ENCODE results near the gene MYMK.
A peak's percentile ranks its signal among the peaks of the same experiment; 100 is the strongest.

Gene MYMK

GRCh38 chr9:133476036-133476931 is 48.5 kb downstream of the MYMK start:
- Histone ChIP-seq H3K27ac (peak overlapping the region in 2 of 11 experiments; percentile 19 to 73; a peak in 1 of 22 replicates), H3K27me3 (no peaks in the 10 kb centered on the region), H3K4me2 (peak overlapping the region in 6 of 11 experiments; percentile 91 to 100 (median 94); a peak in 10 of 22 replicates), H3K4me1 (peaks cover 49 to 75% (median 65%) of the 10 kb centered on the region in 10 experiments), H3K4me3 (peak overlapping the region in 2 of 10 experiments; percentile 63 to 77; a peak in 3 of 20 replicates), H3K36me3 (peaks cover 0 to 60% (median 42%) of the 10 kb centered on the region in 11 experiments; a peak in 20 of 22 replicates), H3K9me3 (replicated peaks in 1 of 11) (no peaks in the 10 kb centered on the region), H4K20me1 (peaks cover 0 to 70% (median 46%) of the 10 kb centered on the region in 11 experiments; a peak in 18 of 22 replicates), H3K9ac (peak overlapping the region in 4 of 11 experiments; percentile 5 to 81 (median 27); a peak in 2 of 22 replicates)
- TF ChIP-seq Cebpa-rat (IDR thresholded peaks at IDR 0.05) = no peak

- H3K4me1 ChIP-seq = peaks cover 49 to 82% (median 65%) of the 10 kb centered on the region in 10 experiments
- peak overlapping the region in 2 of 11 experiments; percentile 18 to 36; a peak in 2 of 22 replicates for H3K9ac ChIP-seq
- H3K27ac ChIP-seq = peak overlapping the region in 1 of 11 experiments; percentile 73; a peak in 2 of 22 replicates
- peaks cover 0 to 63% (median 49%) of the 10 kb centered on the region in 11 experiments; a peak in 20 of 22 replicates for H3K36me3 ChIP-seq
- peak overlapping the region in 7 of 11 experiments; percentile 62 to 98 (median 92); a peak in 9 of 22 replicates for H3K4me2 ChIP-seq
- peak overlapping the region in 1 of 10 experiments; percentile 77; a peak in 1 of 20 replicates for H3K4me3 ChIP-seq
- no peaks in the 10 kb centered on the region for H3K9me3 ChIP-seq (replicated peaks in 1 of 11)
- TF ChIP-seq Cebpa-rat (IDR thresholded peaks at IDR 0.05) = no peak
- H4K20me1 ChIP-seq = peaks cover 0 to 79% (median 49%) of the 10 kb centered on the region in 11 experiments; a peak in 18 of 22 replicates
- no peaks in the 10 kb centered on the region for H3K27me3 ChIP-seq
These were observed 49.3 kb downstream of the MYMK start for GRCh38 chr9:133475292-133476012.

GRCh38 chr9:133474853-133475252 is 49.9 kb downstream of the MYMK start:
- H3K27me3 ChIP-seq = no peaks in the 10 kb centered on the region
- H3K4me3 ChIP-seq = no peak overlapping the region
- H3K4me1 ChIP-seq = peaks cover 48 to 80% (median 63%) of the 10 kb centered on the region in 10 experiments
- H4K20me1 ChIP-seq = peaks cover 0 to 85% (median 49%) of the 10 kb centered on the region in 11 experiments; a peak in 18 of 22 replicates
- H3K9ac ChIP-seq = peak overlapping the region in 1 of 11 experiments; percentile 0; a peak in 3 of 22 replicates
- H3K36me3 ChIP-seq = peaks cover 0 to 67% (median 49%) of the 10 kb centered on the region in 11 experiments; a peak in 20 of 22 replicates
- H3K27ac ChIP-seq = no peak overlapping the region
- peak overlapping the region; percentile 24 to 97 (median 62); a peak in 20 of 22 replicates for H3K4me2 ChIP-seq
- H3K9me3 ChIP-seq (replicated peaks in 1 of 11) = no peaks in the 10 kb centered on the region
- no peak for TF ChIP-seq Cebpa-rat (IDR thresholded peaks at IDR 0.05)

GRCh38 chr9:133474215-133474614 is 50.5 kb downstream of the MYMK start:
- Histone ChIP-seq H4K20me1 (peaks cover 0 to 91% (median 49%) of the 10 kb centered on the region in 11 experiments; a peak in 18 of 22 replicates), H3K4me3 (no peak overlapping the region), H3K4me2 (peak overlapping the region; percentile 30 to 97 (median 62); a peak in 20 of 22 replicates), H3K9me3 (replicated peaks in 1 of 11) (no peaks in the 10 kb centered on the region), H3K27me3 (no peaks in the 10 kb centered on the region), H3K4me1 (peaks cover 41 to 74% (median 56%) of the 10 kb centered on the region in 10 experiments), H3K27ac (0 out of 22 replicates have a peak overlapping the region, but pooled peaks of 2 of the 11 experiments have one; percentile 1 to 15), H3K36me3 (peaks cover 0 to 73% (median 52%) of the 10 kb centered on the region in 11 experiments; a peak in 20 of 22 replicates), H3K9ac (peak overlapping the region in 4 of 11 experiments; percentile 0 to 37 (median 4); a peak in 1 of 22 replicates)
- TF ChIP-seq Cebpa-rat (IDR thresholded peaks at IDR 0.05) = no peak

GRCh38 chr9:133473743-133474142 is 51.0 kb downstream of the MYMK start:
- H3K9me3 ChIP-seq (replicated peaks in 1 of 11) = no peaks in the 10 kb centered on the region
- peak overlapping the region in 2 of 11 experiments; percentile 5 to 37; a peak in 1 of 22 replicates for H3K9ac ChIP-seq
- 0 out of 22 replicates have a peak overlapping the region, but pooled peaks of 2 of the 11 experiments have one; percentile 1 to 15 for H3K27ac ChIP-seq
- H3K27me3 ChIP-seq = no peaks in the 10 kb centered on the region
- TF ChIP-seq Cebpa-rat (IDR thresholded peaks at IDR 0.05) = no peak
- peaks cover 40 to 72% (median 53%) of the 10 kb centered on the region in 10 experiments for H3K4me1 ChIP-seq
- peaks cover 0 to 96% (median 49%) of the 10 kb centered on the region in 11 experiments; a peak in 18 of 22 replicates for H4K20me1 ChIP-seq
- peak overlapping the region; percentile 28 to 97 (median 62); a peak in 19 of 22 replicates for H3K4me2 ChIP-seq
- H3K36me3 ChIP-seq = peaks cover 0 to 76% (median 57%) of the 10 kb centered on the region in 11 experiments; a peak in 20 of 22 replicates
- no peak overlapping the region for H3K4me3 ChIP-seq

- H3K27ac ChIP-seq = no peak overlapping the region
- H3K36me3 ChIP-seq = peaks cover 0 to 85% (median 57%) of the 10 kb centered on the region in 11 experiments; a peak in 20 of 22 replicates
- no peak overlapping the region for H3K4me2 ChIP-seq
- peak overlapping the region in 2 of 11 experiments; percentile 14 to 15; a peak in 2 of 22 replicates for H3K9ac ChIP-seq
- no peak overlapping the region for H3K4me3 ChIP-seq
- H3K4me1 ChIP-seq = peaks cover 31 to 65% (median 44%) of the 10 kb centered on the region in 10 experiments
- H3K27me3 ChIP-seq = no peaks in the 10 kb centered on the region
- no peaks in the 10 kb centered on the region for H3K9me3 ChIP-seq (replicated peaks in 1 of 11)
- H4K20me1 ChIP-seq = peaks cover 0 to 100% (median 41%) of the 10 kb centered on the region in 11 experiments; a peak in 18 of 22 replicates
- no peak for TF ChIP-seq Cebpa-rat (IDR thresholded peaks at IDR 0.05)
These were observed 51.9 kb downstream of the MYMK start for GRCh38 chr9:133472753-133473378.

- Histone ChIP-seq H3K4me1 (peaks cover 25 to 59% (median 38%) of the 10 kb centered on the region in 10 experiments), H3K27ac (no peak overlapping the region), H3K27me3 (no peaks in the 10 kb centered on the region), H3K9ac (no peak overlapping the region), H3K4me3 (no peak overlapping the region), H3K4me2 (no peak overlapping the region), H4K20me1 (peaks cover 0 to 100% (median 35%) of the 10 kb centered on the region in 11 experiments; a peak in 18 of 22 replicates), H3K36me3 (peaks cover 0 to 85% (median 57%) of the 10 kb centered on the region in 11 experiments; a peak in 20 of 22 replicates), H3K9me3 (replicated peaks in 1 of 11) (no peaks in the 10 kb centered on the region)
- no peak for TF ChIP-seq Cebpa-rat (IDR thresholded peaks at IDR 0.05)
These were observed 52.5 kb downstream of the MYMK start for GRCh38 chr9:133472277-133472645.

Measured in BLaER1 treated with 17β-estradiol and CSF1 and Interleukin-3, amounts not matched to agents 10 nM and 100 nM (cell line).